ENCODE data around the gene AP4S1.
"Not testable (repeated sequence)": the region's sequence is repeated elsewhere in the genome, so short reads cannot be mapped to it uniquely, and the experiment has no call there.

AP4S1 gene

GRCh38 chr14:31009836-31010574 is 15.4 kb upstream of the AP4S1 start:
- DNase-seq, result no peak

DNA sequence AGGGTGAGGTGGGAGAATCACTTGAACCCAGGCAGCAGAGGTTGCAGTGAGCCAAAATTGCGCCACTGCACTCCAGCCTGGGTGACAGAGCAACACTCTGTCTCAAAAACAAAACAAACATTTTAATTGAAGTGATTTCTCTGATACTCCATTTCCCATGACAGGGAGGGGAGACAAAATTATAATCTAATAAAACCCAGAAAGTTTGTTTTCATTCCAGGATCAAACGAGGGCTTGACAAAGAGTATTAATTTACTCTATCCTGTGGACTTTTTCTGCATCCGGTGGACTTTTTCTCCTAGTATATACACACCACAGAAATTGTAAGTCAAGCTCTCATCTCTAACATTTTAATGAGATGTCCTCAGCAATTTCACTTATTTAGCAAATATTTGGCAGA is 14.5 kb upstream of the AP4S1 start:
- peak; percentile 26 for DNase-seq

DNA sequence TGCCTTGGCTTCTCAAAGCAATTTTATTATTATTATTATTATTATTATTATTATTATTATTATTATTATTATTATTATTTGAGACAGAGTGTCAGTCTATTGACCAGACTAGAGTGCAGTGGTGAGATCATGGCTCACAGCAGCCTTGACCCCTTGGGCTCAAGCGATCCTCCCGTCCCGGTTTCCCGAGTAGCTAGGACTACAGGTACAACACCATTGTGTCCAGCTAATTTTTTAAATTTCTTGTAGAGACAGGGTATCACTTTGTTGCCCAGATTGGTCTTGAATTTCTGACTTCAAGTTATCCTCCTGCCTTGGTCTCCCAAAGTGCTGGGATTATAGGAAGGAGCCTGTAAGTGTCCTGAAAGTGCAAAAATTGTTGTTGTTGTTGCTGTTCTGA is 11.6 kb upstream of the AP4S1 start:
- no peak for DNase-seq

DNA sequence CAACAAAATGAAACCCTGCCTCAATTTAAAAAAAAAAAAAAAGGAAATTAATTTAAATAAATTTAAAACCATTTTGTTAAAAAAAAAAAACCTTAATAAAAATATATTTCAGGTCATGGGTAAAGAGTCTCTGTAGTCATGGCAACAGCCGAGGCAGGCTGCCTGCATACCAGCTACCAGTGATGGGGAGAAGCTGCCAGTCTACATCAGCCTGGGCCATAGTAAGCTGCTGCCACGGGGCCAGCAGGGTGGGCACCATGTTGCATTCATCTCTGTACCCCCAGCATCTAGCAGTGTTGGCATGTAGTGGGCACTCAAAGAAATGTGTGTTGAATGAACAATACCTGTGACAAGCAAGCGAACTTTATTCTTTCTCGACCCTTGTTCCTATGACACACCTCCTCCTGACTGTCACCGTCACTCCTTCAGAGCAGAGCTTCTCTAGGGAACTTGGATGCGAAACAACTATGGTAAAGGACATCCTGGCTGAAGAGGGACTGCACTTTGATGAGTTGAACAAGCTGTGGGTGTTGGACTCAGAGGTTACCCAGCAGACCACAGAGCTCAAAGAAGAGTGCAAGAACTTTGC is 7.3 kb upstream of the AP4S1 start:
- DNase-seq, result no peak

GRCh38 chr14:31020834-31021575 is 4.4 kb upstream of the AP4S1 start:
- DNase-seq, result no peak

- no peak for DNase-seq
Observed at GRCh38 chr14:31021576-31021949, 3.9 kb upstream of the AP4S1 start.

- no peak for DNase-seq
Observed at GRCh38 chr14:31022386-31022785, 3.1 kb upstream of the AP4S1 start.

DNA sequence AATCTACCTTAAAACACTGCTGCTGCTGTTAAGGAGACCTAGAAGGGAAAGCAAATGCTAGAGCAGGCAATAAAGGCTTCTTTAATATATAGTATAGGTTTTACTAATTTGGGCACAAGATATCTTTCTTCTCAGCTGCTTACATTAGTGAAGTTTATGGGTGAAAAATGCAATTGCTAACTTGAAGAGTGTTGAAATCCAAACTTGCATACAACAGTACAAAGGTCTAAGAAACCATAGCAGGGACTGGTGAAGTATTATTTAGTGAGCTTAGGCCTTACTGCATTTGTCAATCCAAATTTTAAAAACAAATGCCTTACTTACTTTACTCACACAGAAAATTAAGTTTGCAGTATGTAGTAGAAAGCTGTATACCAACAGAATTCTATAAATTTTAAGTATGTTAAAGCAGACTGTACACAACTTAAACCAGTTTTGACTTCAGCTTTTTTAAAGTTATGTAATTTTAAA is 1.4 kb upstream of the AP4S1 start:
- no peak for DNase-seq

GRCh38 chr14:31024577-31025366 is 677 bp upstream of the AP4S1 start:
- DNase-seq, result peak; percentile 45

DNA sequence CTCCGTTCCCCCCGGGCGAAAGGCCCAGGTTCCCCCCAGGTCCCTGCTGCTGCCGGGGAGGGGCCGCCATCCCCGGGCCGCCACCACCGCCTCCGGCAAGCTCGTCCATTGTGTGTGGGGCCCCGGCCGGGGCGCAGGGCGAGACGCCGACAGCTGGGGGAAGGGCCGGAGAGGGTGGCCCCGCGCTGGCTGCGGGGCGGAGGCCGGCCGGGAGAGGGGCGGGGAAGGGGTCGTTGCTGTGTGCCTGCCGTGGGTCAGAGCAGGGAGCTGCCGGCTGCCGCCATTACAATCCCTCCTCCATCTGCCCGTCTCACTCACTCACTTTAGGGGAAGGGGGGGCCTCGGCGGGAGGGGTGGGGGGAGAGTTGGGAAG is 614 bp downstream of the AP4S1 start, which contains the start of gene STRN3:
STRN3 (minus strand) TSS at position 303 of the 373 bp plus-strand sequence; CDS start at position 109, 194 bp downstream.
- no peak for DNase-seq

DNA sequence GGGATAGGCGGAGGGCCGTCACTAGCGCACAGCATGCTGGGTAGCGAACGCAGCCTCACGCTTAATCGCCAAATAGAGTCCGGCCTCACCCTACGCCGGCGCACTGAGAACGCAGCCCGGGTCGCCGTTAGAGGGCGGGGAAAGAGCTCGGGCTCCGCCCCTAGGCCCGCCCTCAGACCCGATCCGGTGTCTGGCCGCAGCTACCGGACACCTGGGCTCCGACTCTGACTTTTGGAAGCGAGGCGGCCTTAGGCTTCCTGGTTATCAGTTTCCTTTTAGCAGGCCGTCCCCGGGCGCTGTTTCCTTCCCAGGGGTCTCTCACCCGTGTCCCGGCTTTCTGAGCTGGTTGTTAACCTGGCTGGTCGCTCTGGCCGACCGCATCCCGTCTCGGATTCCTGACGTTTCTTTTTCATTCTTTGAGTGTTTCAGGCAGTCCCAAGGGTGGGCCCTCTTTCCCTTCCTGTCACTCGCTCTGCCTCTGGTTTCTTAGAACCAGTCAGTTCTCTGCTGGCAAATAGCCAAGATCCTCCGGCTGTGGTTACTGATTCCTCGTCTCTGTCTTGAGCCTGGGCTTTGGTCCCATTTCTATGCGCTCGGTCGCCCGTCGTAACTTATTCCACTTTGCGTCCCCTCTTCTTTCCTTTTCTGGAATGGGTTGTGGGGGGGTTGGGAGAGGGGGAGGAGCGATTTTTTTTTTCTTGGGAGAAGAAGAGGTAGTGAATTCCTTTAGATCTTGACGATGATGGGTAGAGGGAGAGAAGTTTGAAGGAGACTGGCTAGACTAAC is 1.2 kb downstream of the AP4S1 start:
- peak; percentile 100 for DNase-seq

DNA sequence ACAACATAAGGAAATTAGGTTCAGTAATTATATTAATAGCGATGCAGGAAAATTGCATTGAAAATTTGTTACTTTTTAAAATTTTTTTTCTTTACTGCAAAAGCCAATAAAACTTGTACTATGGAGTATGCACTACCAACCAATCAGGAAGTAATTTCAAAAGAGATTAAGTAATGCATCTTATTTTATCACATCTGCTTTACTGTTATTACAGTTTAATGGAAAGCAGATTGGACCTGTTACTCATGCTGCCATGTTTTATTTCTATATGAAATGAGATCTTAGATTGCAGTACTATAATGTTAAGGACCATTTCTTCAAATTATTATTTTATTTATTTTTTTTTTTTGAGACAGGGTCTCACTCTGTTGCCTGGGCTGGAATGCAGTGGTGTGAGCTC is 2.4 kb downstream of the AP4S1 start:
- DNase-seq, result no peak

DNA sequence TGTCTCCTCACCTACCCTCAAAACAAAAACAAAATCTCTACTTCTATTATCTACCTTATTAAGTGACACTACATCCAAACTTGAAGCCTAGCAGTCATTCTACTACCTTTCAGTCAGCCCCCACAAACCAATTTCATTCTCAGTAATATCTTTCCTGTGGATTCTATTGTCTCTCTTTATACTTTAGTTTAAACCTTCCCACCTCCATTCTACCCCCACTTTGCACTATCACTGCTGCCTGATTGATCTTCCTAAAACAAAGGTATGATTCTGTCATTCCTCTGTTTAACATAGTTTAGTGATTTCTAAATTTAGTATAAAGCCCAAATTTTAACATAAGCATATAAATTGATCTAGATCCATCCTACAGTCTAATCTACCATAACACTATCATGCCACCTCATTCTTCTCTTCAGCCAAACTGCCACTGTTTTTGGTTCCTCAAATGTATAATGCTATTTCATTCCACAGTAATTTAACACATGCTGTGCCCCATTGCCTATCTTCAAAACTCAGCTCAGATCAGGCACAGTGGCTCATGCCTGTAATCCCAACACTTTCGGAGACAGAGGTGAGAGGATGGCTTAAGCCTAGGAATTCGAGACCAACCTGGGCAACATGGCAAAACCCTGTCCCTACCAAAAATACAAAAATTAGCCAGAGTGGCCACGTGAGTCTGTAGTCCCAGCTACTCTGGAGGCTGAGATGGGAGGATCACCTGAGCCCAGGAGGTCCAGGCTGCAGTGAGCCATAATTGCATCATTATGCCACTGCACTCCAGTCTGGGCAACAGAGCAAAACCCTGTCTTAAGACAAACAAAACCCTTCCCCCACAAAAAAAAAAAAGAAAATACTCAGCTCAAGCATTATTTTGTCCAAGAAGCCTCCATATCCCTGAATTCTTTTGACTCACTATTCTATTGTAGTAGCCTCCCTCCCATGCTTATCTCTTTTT is 3.8 kb downstream of the AP4S1 start:
- no peak for DNase-seq

DNA sequence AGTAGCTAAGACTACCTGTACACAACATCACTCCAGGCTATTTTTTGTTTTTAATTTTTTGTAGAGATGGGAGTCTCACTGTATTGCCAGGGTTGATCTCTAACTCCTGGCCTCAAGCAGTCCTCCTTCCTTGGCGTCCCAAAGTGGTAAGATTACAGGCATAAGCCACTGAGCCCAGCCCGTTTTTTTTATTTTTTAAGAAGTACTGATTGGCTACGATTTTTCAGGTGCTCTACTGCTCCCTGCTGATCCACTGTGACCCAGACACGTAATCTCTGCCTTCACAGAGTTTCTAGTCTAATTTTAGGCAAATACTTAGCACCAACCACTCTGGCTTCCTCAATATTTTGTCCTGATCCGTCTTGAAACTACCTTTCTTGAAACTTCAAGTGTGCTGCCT is 5.0 kb downstream of the AP4S1 start:
- no peak for DNase-seq

DNA sequence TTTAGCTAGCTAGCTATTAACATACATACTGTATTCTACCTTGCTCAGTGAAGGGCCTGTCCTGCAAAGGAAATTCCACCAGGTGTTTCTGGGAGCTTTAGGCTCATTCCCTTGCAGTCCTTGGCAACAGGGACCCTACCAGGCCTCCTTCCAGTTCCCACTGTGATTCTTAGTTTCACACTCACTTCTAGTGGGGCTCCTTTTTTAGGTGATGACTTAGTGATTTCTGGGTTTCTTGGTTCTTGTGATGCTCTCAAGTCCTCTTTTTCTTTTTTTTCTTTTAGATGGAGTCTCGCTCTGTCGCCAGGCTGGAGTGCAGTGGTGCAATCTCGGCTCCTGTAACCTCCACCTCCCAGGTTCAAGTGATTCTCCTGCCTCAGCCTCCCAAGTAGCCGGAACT is 11.1 kb downstream of the AP4S1 start:
- no peak for DNase-seq

DNA sequence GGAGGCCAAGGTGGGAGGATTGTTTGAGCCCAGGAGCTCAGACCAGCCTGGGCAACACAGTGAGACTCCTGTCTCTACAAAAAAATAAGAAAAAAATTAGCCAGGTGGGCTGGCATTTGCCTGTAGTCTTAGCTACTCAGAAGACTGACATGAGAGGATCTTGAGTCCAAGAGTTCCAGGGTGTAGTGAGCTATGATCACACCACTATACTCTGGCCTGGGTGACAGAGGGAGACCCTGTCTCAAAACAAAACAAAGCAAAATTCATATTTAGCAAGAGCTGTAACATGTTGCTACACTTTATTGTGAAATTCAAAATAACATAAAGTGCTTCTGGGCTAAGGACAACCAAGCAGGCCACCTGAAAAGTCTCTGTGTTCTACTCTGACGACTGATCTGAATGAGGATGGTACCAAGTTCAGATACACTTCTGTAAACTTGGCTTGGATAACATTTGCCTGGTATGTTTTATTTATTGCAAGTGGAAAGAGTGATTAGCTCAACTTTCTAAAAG is 12.3 kb downstream of the AP4S1 start:
- no peak for DNase-seq

DNA sequence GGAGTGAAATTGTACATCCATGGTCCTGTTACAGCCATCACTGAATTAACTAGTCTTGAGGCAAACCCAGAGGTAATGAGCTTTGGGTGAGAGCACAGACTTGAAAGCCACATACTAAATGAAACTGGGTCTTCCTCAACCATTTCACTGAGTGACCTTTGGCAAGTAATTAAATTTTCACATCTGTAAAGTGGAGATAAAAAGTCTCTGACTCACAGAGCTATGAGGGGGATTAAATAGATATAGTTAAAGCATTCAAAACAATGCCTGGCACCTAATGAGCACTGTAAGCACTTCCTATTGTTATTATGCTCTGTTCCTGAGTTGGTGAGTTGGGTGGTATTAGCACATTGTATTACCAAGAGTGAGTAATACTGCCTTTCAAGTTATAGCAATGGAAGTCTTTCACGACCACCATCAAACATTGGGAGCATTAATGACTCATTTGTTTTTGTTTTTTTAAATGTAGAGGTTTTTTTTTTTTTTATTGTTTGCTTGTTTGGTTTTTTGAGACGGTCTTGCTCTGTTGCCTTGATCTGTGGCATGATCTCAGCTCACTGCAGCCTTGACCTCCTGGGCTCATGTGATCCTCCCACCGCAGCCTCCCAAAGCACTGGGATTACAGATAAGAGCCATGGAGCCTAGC is 13.2 kb downstream of the AP4S1 start:
- DNase-seq, result no peak

GRCh38 chr14:31042300-31042699 is 16.9 kb downstream of the AP4S1 start:
- no peak for DNase-seq

GRCh38 chr14:31042893-31043292 is 17.4 kb downstream of the AP4S1 start:
- DNase-seq, result not testable (repeated sequence)

- DNase-seq, result no peak
Observed at GRCh38 chr14:31043379-31043778, 17.9 kb downstream of the AP4S1 start.

Measured in NCI-H2029 (cell line).